IgD-negative memory B cell (primary cell): ENCODE results near the gene NDRG3. TPM values are rescaled to one million over a fixed set of nuclear protein-coding genes. Genes with fewer than 3 reads are reported as not detected.
"Not testable (repeated sequence)": the region's sequence is repeated elsewhere in the genome, so short reads cannot be mapped to it uniquely, and the experiment has no call there.

Experiments
- H3K27ac Mint-ChIP-seq, 3 donors: one replicate each; pipeline ENCODE4 v1.8.0; 2020 to 2022; ENCODE audit warnings: mild to moderate bottlenecking in 3 of 3, mixed read lengths in 3 of 3, moderate library complexity in 1 of 3
- H3K27me3 Mint-ChIP-seq: one replicate; pipeline ENCODE4 v1.8.0; 2021; ENCODE audit warnings: mixed read lengths
- H3K36me3 Mint-ChIP-seq: one replicate; pipeline ENCODE4 v1.8.0; 2020; ENCODE audit warnings: mild to moderate bottlenecking, mixed read lengths
- H3K4me1 Mint-ChIP-seq, 3 donors: one replicate each; pipeline ENCODE4 v1.8.0; 2020 to 2022; ENCODE audit warnings: mixed read lengths in 3 of 3, mild to moderate bottlenecking in 1 of 3
- H3K4me3 Mint-ChIP-seq, 4 donors: one replicate each; pipeline ENCODE4 v1.8.0; 2020 to 2022; ENCODE audit warnings: mild to moderate bottlenecking in 4 of 4, mixed read lengths in 4 of 4, moderate library complexity in 3 of 4
- H3K9me3 Mint-ChIP-seq, 3 donors: one replicate each; pipeline ENCODE4 v1.8.0; 2020 to 2021; ENCODE audit warnings: mixed read lengths in 3 of 3, mild to moderate bottlenecking in 1 of 3
- polyA plus RNA-seq: library from polyadenylated mRNA; unstranded; fragments of 300-500 nt; fragmentation: Illumina TruSeq; gene quantifications from one replicate; pipeline ENCODE4 v1.2.3, GENCODE V29; 2021

NDRG3 gene
- polyA plus RNA-seq, 1 donor from 2014 or later, result 35.4 TPM

GRCh38 chr20:36653456-36653855, 92.4 kb downstream of the NDRG3 start:
- Mint-ChIP-seq H3K4me1 (no peaks in the 10 kb centered on the region), H3K4me3 (no peak overlapping the region), H3K9me3 (no peaks in the 10 kb centered on the region), H3K36me3 (peaks cover 8% of the 10 kb centered on the region), H3K27me3 (no peaks in the 10 kb centered on the region), H3K27ac (no peak overlapping the region)

- H3K4me1 Mint-ChIP-seq, result peaks cover 19 to 20% (median 20%) of the 10 kb centered on the region in 3 donors
These were observed 98.4 kb downstream of the NDRG3 start for GRCh38 chr20:36647196-36648121.

GRCh38 chr20:36646678-36647077, 99.2 kb downstream of the NDRG3 start:
- peaks cover 2% of the 10 kb centered on the region for H3K36me3 Mint-ChIP-seq
- peak overlapping the region in 1 of 4 donors; percentile 83 for H3K4me3 Mint-ChIP-seq
- peak overlapping the region in 2 of 3 donors; percentile 62 to 83 for H3K27ac Mint-ChIP-seq
- H3K9me3 Mint-ChIP-seq, result no peaks in the 10 kb centered on the region
- no peaks in the 10 kb centered on the region for H3K27me3 Mint-ChIP-seq
- H3K4me1 Mint-ChIP-seq, result peaks cover 19 to 20% (median 20%) of the 10 kb centered on the region in 3 donors

More at GRCh38 chr20:36647196-36648121, 98.4 kb downstream of the NDRG3 start:
- H3K9me3 Mint-ChIP-seq, result no peaks in the 10 kb centered on the region
- peak overlapping the region in 1 of 3 donors; percentile 29 for H3K27ac Mint-ChIP-seq
- peaks cover 3% of the 10 kb centered on the region for H3K36me3 Mint-ChIP-seq
- H3K27me3 Mint-ChIP-seq, result no peaks in the 10 kb centered on the region
- no peak overlapping the region for H3K4me3 Mint-ChIP-seq

DNA sequence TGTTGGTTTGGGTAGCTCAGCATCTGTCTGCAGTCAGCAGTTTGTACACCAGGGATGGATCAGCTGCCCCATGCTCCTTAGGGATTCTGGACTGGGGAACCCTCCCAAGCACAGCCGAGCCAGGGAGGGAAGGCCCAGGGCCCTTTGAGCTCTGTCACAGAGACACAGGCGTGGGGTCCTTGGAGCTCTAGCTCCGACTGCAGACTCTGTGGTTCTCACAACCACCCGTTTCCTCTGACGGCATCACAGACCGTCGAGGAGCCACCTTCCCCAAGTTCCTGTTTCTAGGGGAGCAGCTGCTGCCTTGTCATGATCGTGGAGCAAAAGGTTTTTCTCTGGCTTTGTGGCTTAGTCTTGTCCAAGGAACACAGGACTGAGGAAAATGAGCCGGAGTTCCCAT, 99.9 kb downstream of the NDRG3 start, which contains the start of gene SLA2:
Gene SLA2 (minus strand): TSS at position 199 of the 400 bp plus-strand sequence. CDS start 4,861 bp downstream, outside the sequence.
- Mint-ChIP-seq H3K36me3 (peaks cover 2% of the 10 kb centered on the region), H3K4me3 (peak within 1 kb of the TSS in 3 of 4 donors; percentile 69 to 83 (median 73)), H3K27me3 (no peaks in the 10 kb centered on the region), H3K9me3 (no peaks in the 10 kb centered on the region), H3K27ac (peak within 1 kb of the TSS; percentile 62 to 83 (median 80)), H3K4me1 (peaks cover 19 to 20% (median 20%) of the 10 kb centered on the region in 3 donors)

DNA sequence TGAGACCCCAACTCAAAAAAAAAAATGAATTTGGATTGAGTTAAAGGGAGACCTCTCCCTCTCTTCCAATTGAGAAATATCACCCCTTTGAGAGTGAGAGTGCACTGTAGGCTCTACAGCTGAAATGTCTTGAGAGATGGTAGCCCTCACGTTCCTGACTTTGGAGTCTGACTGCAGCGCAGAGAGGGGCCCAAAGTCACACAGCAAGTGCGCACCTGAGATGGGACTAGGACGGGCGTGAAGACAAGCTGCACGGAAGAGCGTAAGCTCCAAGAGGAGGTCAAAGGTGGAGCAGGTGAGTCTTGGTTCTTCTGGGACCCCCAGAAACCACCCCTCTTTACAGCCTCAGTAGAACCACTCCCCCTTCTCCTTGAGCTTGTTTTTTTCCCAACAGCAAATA, 100.5 kb downstream of the NDRG3 start:
- Mint-ChIP-seq H3K36me3 (peaks cover 2% of the 10 kb centered on the region), H3K4me1 (peaks cover 19 to 20% (median 20%) of the 10 kb centered on the region in 3 donors), H3K27me3 (no peaks in the 10 kb centered on the region), H3K9me3 (no peaks in the 10 kb centered on the region), H3K4me3 (peak overlapping the region in 3 of 4 donors; percentile 45 to 73 (median 69)), H3K27ac (peak overlapping the region in 1 of 3 donors; percentile 80)

GRCh38 chr20:36644706-36645095, 101.2 kb downstream of the NDRG3 start:
- Mint-ChIP-seq H3K27ac (peak overlapping the region in 2 of 3 donors; percentile 11 to 88), H3K4me1 (peaks cover 19 to 20% (median 20%) of the 10 kb centered on the region in 3 donors), H3K4me3 (peak overlapping the region in 3 of 4 donors; percentile 66 to 78 (median 69)), H3K36me3 (peaks cover 2% of the 10 kb centered on the region), H3K9me3 (no peaks in the 10 kb centered on the region), H3K27me3 (no peaks in the 10 kb centered on the region)

DNA sequence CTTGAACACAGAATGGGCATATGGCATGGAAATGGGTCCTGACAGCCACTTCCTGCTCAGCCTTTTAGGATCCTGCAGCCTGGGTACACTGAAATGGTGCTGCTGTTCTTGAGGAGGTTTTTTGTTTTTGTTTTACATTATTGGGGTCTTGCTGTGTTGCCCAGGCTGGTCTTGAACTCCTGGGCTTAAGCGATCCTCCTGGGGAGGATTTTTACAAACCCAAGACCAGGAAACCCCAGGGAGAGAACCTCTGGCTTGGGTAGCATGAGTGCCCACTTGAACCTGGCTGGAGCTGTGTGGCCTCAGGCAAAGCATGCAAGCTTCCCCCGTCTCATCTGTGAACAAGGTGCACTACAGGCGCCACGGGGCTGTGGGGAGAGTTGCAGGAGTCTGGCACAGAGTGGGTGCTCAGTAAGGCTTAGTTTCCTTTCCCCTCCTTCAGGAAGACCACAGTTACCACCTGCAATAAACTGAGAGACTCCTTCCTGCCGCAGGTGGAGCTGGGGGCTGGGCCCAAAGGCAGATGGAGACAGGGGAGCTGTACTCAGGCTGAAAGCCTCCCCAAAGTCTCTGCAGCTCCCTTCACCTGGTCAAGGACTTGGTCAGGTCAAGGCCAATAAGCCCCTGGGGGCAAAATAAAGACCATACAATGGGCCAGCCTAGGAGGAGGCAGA, 101.7 kb downstream of the NDRG3 start:
- Mint-ChIP-seq H3K4me3 (peak overlapping the region in 3 of 4 donors; percentile 47 to 78 (median 66)), H3K36me3 (peaks cover 2% of the 10 kb centered on the region), H3K4me1 (peaks cover 19 to 20% (median 20%) of the 10 kb centered on the region in 3 donors), H3K27ac (peak overlapping the region in 2 of 3 donors; percentile 11 to 88), H3K27me3 (no peaks in the 10 kb centered on the region), H3K9me3 (no peaks in the 10 kb centered on the region)

DNA sequence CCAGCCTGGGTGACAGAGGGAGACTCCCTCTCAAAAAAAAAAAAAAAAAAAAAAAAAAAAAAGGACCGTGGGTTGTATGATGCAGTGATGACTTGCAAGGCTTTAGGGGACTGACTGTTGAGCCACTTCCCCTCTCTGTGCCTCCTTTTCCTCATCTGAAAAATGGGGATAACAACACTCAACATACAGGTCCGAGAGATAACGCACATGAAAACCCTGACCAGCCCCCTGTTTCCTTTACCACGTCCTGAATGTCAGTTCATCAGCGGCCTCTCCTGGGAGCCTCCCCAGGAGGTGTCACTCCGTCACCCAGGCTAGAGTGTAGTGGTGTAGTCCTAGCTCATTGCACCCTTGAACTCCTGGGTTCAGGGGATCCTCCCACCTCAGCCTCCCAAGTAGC, 103.8 kb downstream of the NDRG3 start:
- Mint-ChIP-seq H3K27ac (no peak overlapping the region), H3K4me1 (peaks cover 17 to 20% (median 20%) of the 10 kb centered on the region in 3 donors), H3K27me3 (no peaks in the 10 kb centered on the region), H3K9me3 (no peaks in the 10 kb centered on the region), H3K36me3 (peaks cover 2% of the 10 kb centered on the region), H3K4me3 (no peak overlapping the region)

DNA sequence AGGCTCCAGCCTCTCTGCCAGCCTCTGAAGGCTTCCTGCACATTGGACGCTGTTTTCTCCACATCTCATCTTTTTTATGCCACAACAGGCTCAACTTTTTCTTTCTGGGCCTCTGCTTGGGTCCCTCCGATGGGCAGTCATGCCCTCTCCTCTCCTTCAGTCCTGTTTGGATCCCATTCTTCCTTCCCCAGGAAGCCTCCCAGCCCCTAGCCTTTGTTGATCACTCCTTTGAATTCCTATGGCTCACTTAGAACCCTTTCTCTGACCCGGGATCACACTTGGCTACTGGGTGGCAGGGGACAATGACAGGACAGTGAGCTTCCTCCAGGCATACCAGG, 104.4 kb downstream of the NDRG3 start:
- H3K4me3 Mint-ChIP-seq, result peak overlapping the region in 1 of 4 donors; percentile 36
- H3K4me1 Mint-ChIP-seq, result peaks cover 14 to 20% (median 18%) of the 10 kb centered on the region in 3 donors
- no peak overlapping the region for H3K27ac Mint-ChIP-seq
- peaks cover 2% of the 10 kb centered on the region for H3K36me3 Mint-ChIP-seq
- H3K9me3 Mint-ChIP-seq, result no peaks in the 10 kb centered on the region
- no peaks in the 10 kb centered on the region for H3K27me3 Mint-ChIP-seq

GRCh38 chr20:36638876-36639400, 107.0 kb downstream of the NDRG3 start:
- not testable (repeated sequence) for H3K4me1 Mint-ChIP-seq, H3K27ac Mint-ChIP-seq, H3K36me3 Mint-ChIP-seq

DNA sequence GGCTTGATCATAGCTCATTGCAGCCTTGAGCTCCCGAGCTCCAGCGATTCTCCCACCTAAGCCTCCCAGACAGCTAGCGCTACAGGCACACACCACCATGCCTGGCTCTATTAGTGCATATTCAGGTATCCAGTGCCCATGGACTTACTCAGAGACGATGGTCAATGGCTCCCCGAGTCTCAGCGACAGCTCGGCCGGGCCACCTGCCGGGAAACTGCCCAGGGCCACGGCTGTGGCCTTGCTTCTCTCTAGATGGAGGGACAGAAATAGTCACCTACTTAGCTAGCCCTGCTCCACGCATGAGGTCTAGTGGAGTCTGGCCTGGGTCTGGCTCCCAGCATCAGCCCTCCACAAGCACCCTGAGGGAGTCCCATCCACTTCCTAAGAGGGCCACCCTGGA, 111.5 kb downstream of the NDRG3 start:
- Mint-ChIP-seq H3K4me1 (peaks cover 6 to 7% (median 6%) of the 10 kb centered on the region in 3 donors), H3K36me3 (peaks cover 1% of the 10 kb centered on the region)

More at GRCh38 chr20:36638876-36639400, 107.0 kb downstream of the NDRG3 start:
- not testable (repeated sequence) for H3K27me3 Mint-ChIP-seq, H3K4me3 Mint-ChIP-seq, H3K9me3 Mint-ChIP-seq

DNA sequence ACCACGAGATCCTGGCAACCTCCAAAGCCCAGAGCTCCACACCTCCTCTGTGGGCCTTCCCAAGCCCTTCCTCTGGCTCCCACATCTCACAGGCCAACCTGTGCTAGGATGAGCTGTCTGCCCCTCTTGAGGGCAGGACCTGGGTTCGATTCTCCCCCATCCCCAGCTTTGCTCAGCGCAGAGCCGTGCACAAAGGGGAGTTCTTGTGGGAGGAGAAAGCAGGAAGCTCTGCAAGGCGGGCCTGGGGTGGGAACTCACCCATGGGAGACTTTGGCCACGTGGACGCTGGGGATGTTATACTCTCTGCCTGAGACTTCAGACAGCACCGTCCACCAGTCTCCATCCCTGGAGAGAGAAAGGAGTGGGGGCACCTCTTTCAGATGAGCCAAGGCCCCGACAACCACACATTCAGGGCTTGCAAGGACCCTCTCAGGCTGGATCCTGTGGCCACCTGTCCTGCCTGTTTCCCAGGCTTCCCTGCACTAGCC, 112.6 kb downstream of the NDRG3 start:
- H3K4me1 Mint-ChIP-seq, result peaks cover 6 to 7% (median 6%) of the 10 kb centered on the region in 3 donors
- H3K36me3 Mint-ChIP-seq, result peaks cover 1% of the 10 kb centered on the region
- no peak overlapping the region for H3K27ac Mint-ChIP-seq
- no peak overlapping the region for H3K4me3 Mint-ChIP-seq
- no peaks in the 10 kb centered on the region for H3K27me3 Mint-ChIP-seq
- no peaks in the 10 kb centered on the region for H3K9me3 Mint-ChIP-seq

More for the DNA sequence above, 111.5 kb downstream of the NDRG3 start:
- Mint-ChIP-seq H3K27ac (peak overlapping the region in 2 of 3 donors; percentile 25 to 84), H3K27me3 (no peaks in the 10 kb centered on the region), H3K4me3 (no peak overlapping the region), H3K9me3 (no peaks in the 10 kb centered on the region)

GRCh38 chr20:36632487-36633284, 113.2 kb downstream of the NDRG3 start:
- no peaks in the 10 kb centered on the region for H3K27me3 Mint-ChIP-seq
- peaks cover 6 to 7% (median 6%) of the 10 kb centered on the region in 3 donors for H3K4me1 Mint-ChIP-seq
- no peak overlapping the region for H3K4me3 Mint-ChIP-seq
- peaks cover 1% of the 10 kb centered on the region for H3K36me3 Mint-ChIP-seq
- no peak overlapping the region for H3K27ac Mint-ChIP-seq
- H3K9me3 Mint-ChIP-seq, result no peaks in the 10 kb centered on the region

- peaks cover 1% of the 10 kb centered on the region for H3K36me3 Mint-ChIP-seq
- no peaks in the 10 kb centered on the region for H3K9me3 Mint-ChIP-seq
- H3K27ac Mint-ChIP-seq, result no peak overlapping the region
- H3K4me3 Mint-ChIP-seq, result no peak overlapping the region
- H3K27me3 Mint-ChIP-seq, result no peaks in the 10 kb centered on the region
- peaks cover 6 to 7% (median 6%) of the 10 kb centered on the region in 3 donors for H3K4me1 Mint-ChIP-seq
These were observed 113.8 kb downstream of the NDRG3 start for GRCh38 chr20:36632147-36632486.
